Coronary artery (tissue), 2 donors: ENCODE data around the gene KIF4A.
"Not testable (repeated sequence)": the region's sequence is repeated elsewhere in the genome, so short reads cannot be mapped to it uniquely, and the experiment has no call there.

ENCODE experiments used
- DNase-seq: peaks from one replicate; pipeline ENCODE4 v3.0.0-alpha.2; 2017; ENCODE audit warnings: low spot score
- H3K27ac ChIP-seq, 2 donors: fragments of 200-600 bp; sonication (generic); one replicate each; pipeline ENCODE4 v1.5.1; 2016 to 2019
- H3K4me3 ChIP-seq: fragments of 200-600 bp; sonication (generic); 2 replicates; pipeline ENCODE4 v1.5.1; 2016; ENCODE audit warnings: mild to moderate bottlenecking, moderate library complexity
- CTCF ChIP-seq: fragments of 200-600 bp; sonication (generic); IDR thresholded peaks from one replicate; pipeline ENCODE4 v1.5.1; 2019; ENCODE audit warnings: antibody characterized with exemption

Gene KIF4A

GRCh38 chrX:70352496-70352895, 62.6 kb downstream of the KIF4A start:
- DNase-seq: no peak
- Histone ChIP-seq H3K4me3 (no peak overlapping the region), H3K27ac (no peak overlapping the region)
- no peak for TF ChIP-seq CTCF

- H3K4me3 ChIP-seq: no peak overlapping the region
- DNase-seq: no peak
- no peak for TF ChIP-seq CTCF
- H3K27ac ChIP-seq: no peak overlapping the region
Measured at GRCh38 chrX:70353514-70353913, 63.6 kb downstream of the KIF4A start.

- DNase-seq: no peak
- no peak for TF ChIP-seq CTCF
- Histone ChIP-seq H3K27ac (no peak overlapping the region), H3K4me3 (no peak overlapping the region)
Measured at GRCh38 chrX:70354716-70355115, 64.8 kb downstream of the KIF4A start.

- Histone ChIP-seq H3K27ac (no peak overlapping the region), H3K4me3 (no peak overlapping the region)
- TF ChIP-seq CTCF: no peak
- DNase-seq: no peak
Measured at GRCh38 chrX:70359458-70359857, 69.6 kb downstream of the KIF4A start.

- Histone ChIP-seq H3K4me3 (no peak overlapping the region), H3K27ac (no peak overlapping the region)
- no peak for TF ChIP-seq CTCF
- no peak for DNase-seq
Measured at GRCh38 chrX:70360366-70360765, 70.5 kb downstream of the KIF4A start.

- not testable (repeated sequence) for H3K4me3 ChIP-seq, DNase-seq, H3K27ac ChIP-seq
Measured at GRCh38 chrX:70368731-70369130, 78.8 kb downstream of the KIF4A start.

- TF ChIP-seq CTCF: no peak
- DNase-seq: no peak
- Histone ChIP-seq H3K27ac (no peak overlapping the region), H3K4me3 (no peak overlapping the region)
Measured at GRCh38 chrX:70386235-70386634, 96.3 kb downstream of the KIF4A start.

- DNase-seq: no peak
- no peak for TF ChIP-seq CTCF
- H3K27ac ChIP-seq: no peak overlapping the region
- H3K4me3 ChIP-seq: no peak overlapping the region
Measured at GRCh38 chrX:70398899-70399298, 109.0 kb downstream of the KIF4A start.

- DNase-seq, H3K27ac ChIP-seq, H3K4me3 ChIP-seq: not testable (repeated sequence)
Measured at GRCh38 chrX:70400181-70400580, 110.3 kb downstream of the KIF4A start.
